ENCODE measurements around the gene ABHD2.

Gene ABHD2

DNA sequence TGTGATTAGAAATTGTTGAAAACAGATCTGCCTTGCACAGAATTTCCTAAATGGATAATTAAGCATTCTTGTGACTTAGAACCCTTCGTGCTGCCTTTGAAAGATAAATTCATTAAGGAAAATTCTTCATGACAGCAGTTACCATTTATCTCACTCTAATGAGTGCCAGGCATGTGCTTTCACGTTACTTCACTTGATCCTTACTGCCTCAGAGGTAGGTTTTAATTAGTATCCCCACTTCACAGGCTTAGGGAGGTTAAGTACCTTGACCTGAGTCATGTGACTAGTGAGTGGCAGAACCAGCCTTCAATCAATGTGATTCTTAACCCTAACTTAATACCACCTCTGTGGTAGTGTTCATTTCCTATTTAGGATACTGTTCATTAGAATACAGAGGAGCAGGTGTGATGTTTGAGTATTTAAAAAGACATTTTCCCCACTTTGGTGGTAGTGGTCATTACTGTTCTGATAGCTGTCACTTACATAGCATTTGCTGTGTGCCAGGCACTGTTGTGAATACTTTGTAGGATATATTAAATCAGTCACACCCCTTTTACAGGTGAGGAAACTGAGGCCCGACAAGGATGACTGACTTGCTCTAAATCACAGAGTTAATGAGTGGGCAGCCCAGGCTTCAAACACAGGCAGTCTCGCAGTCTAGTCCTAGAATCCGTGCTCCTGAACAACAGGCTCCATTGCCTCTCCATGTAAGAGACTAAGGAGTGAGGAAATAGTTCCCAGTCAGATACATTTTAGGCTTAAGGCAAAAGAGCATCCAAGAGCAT, 75.2 kb downstream of the ABHD2 start:
- TF ChIP-seq ZFX (IDR thresholded peaks at IDR 0.05; ENCODE audit: borderline replicate concordance) = no peak
- TF ChIP-seq, protein P1, sequence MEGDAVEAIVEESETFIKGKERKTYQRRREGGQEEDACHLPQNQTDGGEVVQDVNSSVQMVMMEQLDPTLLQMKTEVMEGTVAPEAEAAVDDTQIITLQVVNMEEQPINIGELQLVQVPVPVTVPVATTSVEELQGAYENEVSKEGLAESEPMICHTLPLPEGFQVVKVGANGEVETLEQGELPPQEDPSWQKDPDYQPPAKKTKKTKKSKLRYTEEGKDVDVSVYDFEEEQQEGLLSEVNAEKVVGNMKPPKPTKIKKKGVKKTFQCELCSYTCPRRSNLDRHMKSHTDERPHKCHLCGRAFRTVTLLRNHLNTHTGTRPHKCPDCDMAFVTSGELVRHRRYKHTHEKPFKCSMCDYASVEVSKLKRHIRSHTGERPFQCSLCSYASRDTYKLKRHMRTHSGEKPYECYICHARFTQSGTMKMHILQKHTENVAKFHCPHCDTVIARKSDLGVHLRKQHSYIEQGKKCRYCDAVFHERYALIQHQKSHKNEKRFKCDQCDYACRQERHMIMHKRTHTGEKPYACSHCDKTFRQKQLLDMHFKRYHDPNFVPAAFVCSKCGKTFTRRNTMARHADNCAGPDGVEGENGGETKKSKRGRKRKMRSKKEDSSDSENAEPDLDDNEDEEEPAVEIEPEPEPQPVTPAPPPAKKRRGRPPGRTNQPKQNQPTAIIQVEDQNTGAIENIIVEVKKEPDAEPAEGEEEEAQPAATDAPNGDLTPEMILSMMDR (IDR thresholded peaks at IDR 0.05) = no peak
- no peak overlapping the region for H3K27ac ChIP-seq

DNA sequence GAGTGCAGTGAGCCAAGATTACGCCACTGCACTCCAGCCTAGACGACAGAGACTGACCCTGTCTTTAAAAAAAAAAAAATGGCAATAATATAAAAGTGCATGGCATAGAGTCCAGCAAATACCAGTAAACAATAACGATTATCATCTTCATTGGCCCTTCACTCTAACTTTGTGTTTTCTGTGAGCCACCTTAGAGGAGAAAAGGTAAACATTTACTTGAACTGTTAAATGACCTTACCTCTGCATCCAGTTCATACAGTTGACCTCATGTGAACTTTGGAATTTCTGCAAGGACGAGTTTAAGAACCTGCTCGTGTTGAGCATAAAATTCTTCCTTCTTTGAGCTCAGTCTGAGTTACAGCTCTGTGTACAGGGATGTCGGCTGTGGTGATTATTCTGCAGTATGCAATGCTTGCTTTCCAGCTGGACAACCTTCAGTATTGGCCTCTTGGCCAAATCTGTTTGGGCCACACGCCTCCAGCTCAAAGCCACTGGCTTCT, 76.5 kb downstream of the ABHD2 start:
- H3K27ac ChIP-seq = no peak overlapping the region
- TF ChIP-seq, protein P1 (IDR thresholded peaks at IDR 0.05) = no peak
- no peak for TF ChIP-seq ZFX (IDR thresholded peaks at IDR 0.05; ENCODE audit: borderline replicate concordance)

GRCh38 chr15:89165677-89166076, 77.4 kb downstream of the ABHD2 start:
- H3K27ac ChIP-seq = no peak overlapping the region
- TF ChIP-seq ZFX (IDR thresholded peaks at IDR 0.05; ENCODE audit: borderline replicate concordance) = no peak
- TF ChIP-seq, protein P1 (IDR thresholded peaks at IDR 0.05) = no peak

DNA sequence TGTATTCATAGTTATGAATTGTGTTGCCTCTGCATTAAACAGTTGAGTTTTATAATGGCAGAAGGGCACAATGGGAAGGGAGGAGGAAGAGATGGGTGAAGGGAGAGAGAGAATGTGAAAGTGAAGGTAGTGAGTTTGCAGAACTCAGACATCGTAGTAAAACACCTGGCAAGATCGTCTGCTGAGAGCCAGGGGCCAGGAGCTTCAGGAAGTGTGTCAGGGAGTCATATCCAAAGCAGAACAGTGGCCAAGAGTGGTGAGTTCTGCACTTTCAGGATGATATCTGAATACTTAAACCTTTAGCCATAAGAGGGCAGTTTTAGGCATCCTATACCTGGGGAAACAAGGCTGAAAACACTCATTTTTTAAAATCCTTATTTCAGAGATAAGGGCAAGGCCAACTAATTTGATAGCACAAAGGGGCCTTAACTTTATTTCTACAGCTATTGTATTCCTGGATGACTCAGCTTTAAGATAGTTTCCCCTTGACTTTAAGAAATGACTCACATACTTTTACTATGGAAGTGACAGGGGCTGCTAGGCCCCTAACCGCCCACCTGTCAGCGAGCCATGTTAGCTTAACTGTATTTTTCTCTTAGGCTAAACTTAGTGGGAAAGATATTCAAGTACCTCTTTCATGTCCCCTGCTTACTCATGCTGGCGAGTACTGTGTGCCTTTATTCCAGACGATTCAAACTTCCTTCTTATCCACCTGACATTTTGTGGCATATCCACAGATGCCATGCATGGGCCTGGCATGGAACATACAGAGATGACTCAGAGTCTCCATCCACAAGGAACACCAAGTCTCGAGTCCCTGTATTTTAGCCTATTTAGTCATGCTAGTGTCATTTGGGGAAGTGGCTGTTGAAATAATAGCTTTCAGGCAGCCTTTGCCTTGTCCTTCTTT, 79.3 kb downstream of the ABHD2 start:
- TF ChIP-seq, protein P1 (IDR thresholded peaks at IDR 0.05) = no peak
- TF ChIP-seq ZFX (IDR thresholded peaks at IDR 0.05; ENCODE audit: borderline replicate concordance) = no peak
- H3K27ac ChIP-seq = no peak overlapping the region

GRCh38 chr15:89168316-89168833, 80.1 kb downstream of the ABHD2 start:
- TF ChIP-seq, protein P1 (IDR thresholded peaks at IDR 0.05) = no peak
- no peak for TF ChIP-seq ZFX (IDR thresholded peaks at IDR 0.05; ENCODE audit: borderline replicate concordance)
- H3K27ac ChIP-seq = no peak overlapping the region

DNA sequence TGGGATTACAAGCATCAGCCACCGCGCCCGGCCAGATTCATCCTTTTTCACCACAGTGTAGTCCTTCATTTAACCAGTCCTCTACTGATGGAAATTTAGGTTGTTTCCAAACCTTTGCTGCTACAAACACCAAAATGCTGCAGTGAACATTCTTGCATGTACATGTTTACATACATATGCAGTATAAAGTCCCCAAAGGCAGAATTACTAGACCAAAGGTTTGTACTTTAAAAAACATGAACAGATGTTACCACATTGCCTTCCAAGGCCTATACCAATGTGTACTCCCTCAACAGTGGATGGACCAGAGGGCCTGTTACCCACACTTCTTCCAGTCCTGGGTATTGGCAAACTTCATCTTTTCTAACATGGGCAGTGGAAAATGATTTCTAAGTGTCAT, 82.1 kb downstream of the ABHD2 start:
- TF ChIP-seq, protein P1 (IDR thresholded peaks at IDR 0.05) = no peak
- no peak for TF ChIP-seq ZFX (IDR thresholded peaks at IDR 0.05; ENCODE audit: borderline replicate concordance)

More for the DNA sequence above, 82.1 kb downstream of the ABHD2 start:
- no peak overlapping the region for H3K27ac ChIP-seq

Measured in 22Rv1 (cell line).